Upper lobe of left lung (tissue), 6 donors: ENCODE data around the gene FRG2. TPM values are rescaled to one million over a fixed set of nuclear protein-coding genes. Genes with fewer than 3 reads are reported as not detected.
"Not testable (repeated sequence)": the region's sequence is repeated elsewhere in the genome, so short reads cannot be mapped to it uniquely, and the experiment has no call there.

ENCODE experiments used
- ATAC-seq, 2 donors: fragments of 200-7000 bp; cut with Tn5 transposase; one replicate each; pipeline ENCODE4 v1.9.1; 2022; ENCODE audit warnings: mild to moderate bottlenecking in 2 of 2, moderate library complexity in 2 of 2; ENCODE audit not compliant: low FRiP score in 2 of 2
- DNase-seq, 2 donors: peaks; one replicate each; pipeline ENCODE4 v3.0.0-alpha.2; 2019 to 2020
- H3K27ac ChIP-seq, 4 donors: fragments of 200-600 bp; sonication (generic); one replicate each; pipeline ENCODE4 v1.5.1; 2016 to 2019
- H3K27me3 ChIP-seq, 4 donors: fragments of 200-600 bp; sonication (generic); one replicate each; pipeline ENCODE4 v1.5.1; 2017 to 2019
- H3K36me3 ChIP-seq, 4 donors: fragments of 200-600 bp; sonication (generic); one replicate each; pipeline ENCODE4 v1.5.1; 2016 to 2019
- H3K4me1 ChIP-seq, 4 donors: fragments of 200-600 bp; sonication (generic); one replicate each; pipeline ENCODE4 v1.5.1; 2018 to 2019
- H3K4me3 ChIP-seq, 4 donors: fragments of 200-600 bp; sonication (generic); one replicate each; pipeline ENCODE4 v1.5.1; 2017 to 2019; ENCODE audit warnings: mild to moderate bottlenecking in 2 of 4, moderate library complexity in 1 of 4
- H3K9me3 ChIP-seq, 4 donors: fragments of 200-600 bp; sonication (generic); one replicate each; pipeline ENCODE4 v1.5.1; 2018 to 2019
- CTCF ChIP-seq, 6 experiments: fragments of 450-650 bp in 4 of 6; fragments of 200-600 bp in 2 of 6; sonication (generic) in 2 of 6; IDR thresholded peaks; one replicate each; pipeline ENCODE4 v1.5.1; 2016 to 2019; ENCODE audit warnings: antibody characterized with exemption in 6 of 6
- EP300 ChIP-seq, 4 donors: sonication (generic); formaldehyde crosslinking; IDR thresholded peaks; one replicate each; pipeline ENCODE4 v1.5.1; 2017; ENCODE audit warnings: antibody characterized with exemption in 4 of 4, control low read depth in 2 of 4
- POLR2A ChIP-seq, 4 donors: fragments of 450-650 bp; IDR thresholded peaks; one replicate each; pipeline ENCODE4 v1.5.1; 2016 to 2017; ENCODE audit warnings: antibody characterized with exemption in 4 of 4, mild to moderate bottlenecking in 2 of 4
- POLR2AphosphoS5 ChIP-seq, 2 donors: sonication (generic); formaldehyde crosslinking; IDR thresholded peaks; one replicate each; pipeline ENCODE4 v1.5.1; 2017; ENCODE audit warnings: antibody characterized with exemption in 2 of 2
- WGBS, 2 donors: methylation state at CpG; one replicate each; pipeline ENCODE4 v1.1.5; 2017 to 2018; 5-methylcytosine and 5-hydroxymethylcytosine counted together
- total RNA-seq, 6 donors: library from RNA; depleted of rRNA in 4 of 6; stranded (reverse); fragments of >200 nt in 4 of 6; gene quantifications; one replicate each; pipeline versions ENCODE4 v1.1.0 to v1.2.1, GENCODE V29; 2016 to 2021
- donor health status: DM: no; HTN: no; CAD: no; lungs with moderate emphysema.
- donor health status: DM: no; HTN: yes; CAD: no; lungs with severe emphysema.

FRG2 gene
- total RNA-seq, 6 donors from 2014 or later = not detected

- H3K4me3 ChIP-seq = no peak overlapping the region
- H3K4me1 ChIP-seq = no peaks in the 10 kb centered on the region
- ATAC-seq = no peak
- H3K36me3 ChIP-seq = no peaks in the 10 kb centered on the region
- WGBS, 2 donors = 49 to 58% methylated on average over 3 of the region's 3 CpGs
- TF ChIP-seq EP300 (IDR thresholded peaks at IDR 0.05) (no peak), CTCF (IDR thresholded peaks at IDR 0.05) (no peak), POLR2A (IDR thresholded peaks at IDR 0.05) (no peak), POLR2AphosphoS5 (IDR thresholded peaks at IDR 0.05) (no peak)
- no peaks in the 10 kb centered on the region for H3K9me3 ChIP-seq
- H3K27me3 ChIP-seq = no peaks in the 10 kb centered on the region
- no peak overlapping the region for H3K27ac ChIP-seq
- no peak for DNase-seq
Measured at GRCh38 chr4:189988877-189989431, 38.1 kb downstream of the FRG2 start.

- not testable (repeated sequence) for H3K4me1 ChIP-seq, DNase-seq, H3K27me3 ChIP-seq, H3K4me3 ChIP-seq, H3K36me3 ChIP-seq, ATAC-seq, H3K27ac ChIP-seq, H3K9me3 ChIP-seq
- 62 to 68% methylated on average over 4 of the region's 4 CpGs for WGBS, 2 donors
Measured at GRCh38 chr4:189985651-189986243, 41.3 kb downstream of the FRG2 start.

GRCh38 chr4:189984661-189985060 lies 42.4 kb downstream of the FRG2 start:
- not testable (repeated sequence) for ATAC-seq, H3K36me3 ChIP-seq, H3K4me3 ChIP-seq, H3K9me3 ChIP-seq, H3K27me3 ChIP-seq, H3K27ac ChIP-seq, H3K4me1 ChIP-seq
- DNase-seq = peak in 1 of 2 donors; percentile 58
- 79% methylated on average over 25 of the region's 31 CpGs; no CpG with 5 or more reads in 1 of the 2 donors for WGBS, 2 donors

GRCh38 chr4:189983916-189984526 lies 43.0 kb downstream of the FRG2 start:
- H3K4me3 ChIP-seq, H3K4me1 ChIP-seq, H3K36me3 ChIP-seq, H3K27ac ChIP-seq, H3K9me3 ChIP-seq, ATAC-seq, H3K27me3 ChIP-seq: not testable (repeated sequence)
- 85 to 95% methylated on average over 8 to 23 of the region's 41 CpGs for WGBS, 2 donors
- DNase-seq = peak in 1 of 2 donors; percentile 50

GRCh38 chr4:189981970-189982369 lies 45.1 kb downstream of the FRG2 start:
- H3K36me3 ChIP-seq = no peaks in the 10 kb centered on the region
- DNase-seq = no peak

GRCh38 chr4:189980292-189980691 lies 46.8 kb downstream of the FRG2 start:
- WGBS, 2 donors = 69 to 83% methylated on average over 1 to 2 of the region's 2 CpGs
- not testable (repeated sequence) for H3K4me3 ChIP-seq, H3K27me3 ChIP-seq, H3K9me3 ChIP-seq, H3K36me3 ChIP-seq, DNase-seq, H3K27ac ChIP-seq, ATAC-seq, H3K4me1 ChIP-seq

More at GRCh38 chr4:189981970-189982369, 45.1 kb downstream of the FRG2 start:
- no peak for ATAC-seq
- no peak overlapping the region for H3K4me3 ChIP-seq
- H3K27me3 ChIP-seq = no peaks in the 10 kb centered on the region
- 86 to 90% methylated on average over 2 to 8 of the region's 8 CpGs for WGBS, 2 donors
- H3K4me1 ChIP-seq = no peaks in the 10 kb centered on the region
- TF ChIP-seq EP300 (IDR thresholded peaks at IDR 0.05) (no peak), CTCF (IDR thresholded peaks at IDR 0.05) (no peak), POLR2A (IDR thresholded peaks at IDR 0.05) (no peak), POLR2AphosphoS5 (IDR thresholded peaks at IDR 0.05) (no peak)
- H3K27ac ChIP-seq = no peak overlapping the region
- H3K9me3 ChIP-seq = no peaks in the 10 kb centered on the region
